Measurements from ENCODE around the gene RIOK3.
"Not testable (repeated sequence)": the region's sequence is repeated elsewhere in the genome, so short reads cannot be mapped to it uniquely, and the experiment has no call there.

DNA sequence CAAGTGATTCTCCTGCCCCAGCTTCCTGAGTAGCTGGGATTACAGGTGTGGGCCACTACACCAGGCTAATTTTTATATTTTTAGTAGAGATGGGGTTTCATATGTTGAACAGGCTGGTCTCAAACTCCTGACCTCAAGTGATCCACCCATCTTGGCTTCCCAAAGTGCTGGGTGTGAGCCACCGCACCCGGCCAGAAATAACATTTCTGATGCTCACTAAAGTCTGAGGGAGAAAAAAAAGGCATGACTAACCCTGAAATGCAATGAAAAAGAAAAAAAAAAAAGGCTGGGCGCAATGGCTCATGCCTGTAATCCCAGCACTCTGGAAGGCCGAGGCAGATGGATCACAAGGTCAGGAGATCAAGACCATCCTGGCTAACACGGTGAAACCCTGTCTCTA is 36.5 kb downstream of the RIOK3 start:
- TF ChIP-seq, protein P1, sequence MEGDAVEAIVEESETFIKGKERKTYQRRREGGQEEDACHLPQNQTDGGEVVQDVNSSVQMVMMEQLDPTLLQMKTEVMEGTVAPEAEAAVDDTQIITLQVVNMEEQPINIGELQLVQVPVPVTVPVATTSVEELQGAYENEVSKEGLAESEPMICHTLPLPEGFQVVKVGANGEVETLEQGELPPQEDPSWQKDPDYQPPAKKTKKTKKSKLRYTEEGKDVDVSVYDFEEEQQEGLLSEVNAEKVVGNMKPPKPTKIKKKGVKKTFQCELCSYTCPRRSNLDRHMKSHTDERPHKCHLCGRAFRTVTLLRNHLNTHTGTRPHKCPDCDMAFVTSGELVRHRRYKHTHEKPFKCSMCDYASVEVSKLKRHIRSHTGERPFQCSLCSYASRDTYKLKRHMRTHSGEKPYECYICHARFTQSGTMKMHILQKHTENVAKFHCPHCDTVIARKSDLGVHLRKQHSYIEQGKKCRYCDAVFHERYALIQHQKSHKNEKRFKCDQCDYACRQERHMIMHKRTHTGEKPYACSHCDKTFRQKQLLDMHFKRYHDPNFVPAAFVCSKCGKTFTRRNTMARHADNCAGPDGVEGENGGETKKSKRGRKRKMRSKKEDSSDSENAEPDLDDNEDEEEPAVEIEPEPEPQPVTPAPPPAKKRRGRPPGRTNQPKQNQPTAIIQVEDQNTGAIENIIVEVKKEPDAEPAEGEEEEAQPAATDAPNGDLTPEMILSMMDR (IDR thresholded peaks at IDR 0.05; ENCODE audit: poor library complexity, severe bottlenecking), result not testable (repeated sequence)
- TF ChIP-seq, protein P2, sequence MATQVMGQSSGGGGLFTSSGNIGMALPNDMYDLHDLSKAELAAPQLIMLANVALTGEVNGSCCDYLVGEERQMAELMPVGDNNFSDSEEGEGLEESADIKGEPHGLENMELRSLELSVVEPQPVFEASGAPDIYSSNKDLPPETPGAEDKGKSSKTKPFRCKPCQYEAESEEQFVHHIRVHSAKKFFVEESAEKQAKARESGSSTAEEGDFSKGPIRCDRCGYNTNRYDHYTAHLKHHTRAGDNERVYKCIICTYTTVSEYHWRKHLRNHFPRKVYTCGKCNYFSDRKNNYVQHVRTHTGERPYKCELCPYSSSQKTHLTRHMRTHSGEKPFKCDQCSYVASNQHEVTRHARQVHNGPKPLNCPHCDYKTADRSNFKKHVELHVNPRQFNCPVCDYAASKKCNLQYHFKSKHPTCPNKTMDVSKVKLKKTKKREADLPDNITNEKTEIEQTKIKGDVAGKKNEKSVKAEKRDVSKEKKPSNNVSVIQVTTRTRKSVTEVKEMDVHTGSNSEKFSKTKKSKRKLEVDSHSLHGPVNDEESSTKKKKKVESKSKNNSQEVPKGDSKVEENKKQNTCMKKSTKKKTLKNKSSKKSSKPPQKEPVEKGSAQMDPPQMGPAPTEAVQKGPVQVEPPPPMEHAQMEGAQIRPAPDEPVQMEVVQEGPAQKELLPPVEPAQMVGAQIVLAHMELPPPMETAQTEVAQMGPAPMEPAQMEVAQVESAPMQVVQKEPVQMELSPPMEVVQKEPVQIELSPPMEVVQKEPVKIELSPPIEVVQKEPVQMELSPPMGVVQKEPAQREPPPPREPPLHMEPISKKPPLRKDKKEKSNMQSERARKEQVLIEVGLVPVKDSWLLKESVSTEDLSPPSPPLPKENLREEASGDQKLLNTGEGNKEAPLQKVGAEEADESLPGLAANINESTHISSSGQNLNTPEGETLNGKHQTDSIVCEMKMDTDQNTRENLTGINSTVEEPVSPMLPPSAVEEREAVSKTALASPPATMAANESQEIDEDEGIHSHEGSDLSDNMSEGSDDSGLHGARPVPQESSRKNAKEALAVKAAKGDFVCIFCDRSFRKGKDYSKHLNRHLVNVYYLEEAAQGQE (IDR thresholded peaks at IDR 0.05; ENCODE audit: borderline replicate concordance), result not testable (repeated sequence)
- not testable (repeated sequence) for TF ChIP-seq TAF1 (IDR thresholded peaks at IDR 0.05; ENCODE audit: low read depth); POLR2AphosphoS5 (IDR thresholded peaks at IDR 0.05); MXI1 (conservative IDR thresholded peaks at IDR 0.05; ENCODE audit: poor library complexity, severe bottlenecking); RAD21 (conservative IDR thresholded peaks at IDR 0.05); SMC3 (conservative IDR thresholded peaks at IDR 0.05; ENCODE audit: poor library complexity); EZH2 (IDR thresholded peaks at IDR 0.05; ENCODE audit: borderline replicate concordance, insufficient read depth, low read length, poor library complexity, severe bottlenecking); EP300 (conservative IDR thresholded peaks at IDR 0.05; ENCODE audit: poor library complexity, severe bottlenecking)
